Measurements from ENCODE around the gene TEX28. TPM values are rescaled to one million over a fixed set of nuclear protein-coding genes. Genes with fewer than 3 reads are reported as not detected.
"Not testable (repeated sequence)": the region's sequence is repeated elsewhere in the genome, so short reads cannot be mapped to it uniquely, and the experiment has no call there.

Gene TEX28
- total and polyA plus RNA-seq, 7 experiments from 2014 or later = not detected

DNA sequence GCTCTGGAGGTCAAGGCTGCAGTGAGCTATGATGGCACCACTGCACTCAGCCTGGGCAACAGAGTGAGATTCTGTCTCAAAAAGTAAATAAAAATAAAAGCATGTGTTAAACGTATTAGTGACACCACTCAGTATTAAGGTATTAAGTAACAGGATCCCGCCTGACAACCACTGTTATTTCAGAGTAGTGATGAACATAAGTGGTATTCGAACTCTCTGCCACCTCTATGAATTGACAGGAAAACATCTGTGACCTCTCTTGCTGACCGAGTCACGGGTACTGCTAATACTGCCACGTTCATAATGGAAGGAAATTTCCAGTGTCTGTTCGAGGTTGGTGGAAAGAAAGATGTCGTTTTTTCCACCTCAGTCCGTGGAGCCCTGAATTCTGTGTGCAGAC, 68.2 kb downstream of the TEX28 start:
- H3K27ac Mint-ChIP-seq; ATAC-seq; DNase-seq; H3K4me1 Mint-ChIP-seq; H3K4me3 Mint-ChIP-seq; H3K27ac ChIP-seq (ENCODE audit: low read depth, low read length); H3K4me3 ChIP-seq (ENCODE audit: low read length); H3K36me3 ChIP-seq (ENCODE audit: control insufficient read depth in 2 of 3, insufficient read depth in 3 of 3, low read length in 3 of 3); H3K27me3 Mint-ChIP-seq; CTCF ChIA-PET; H3K4me1 ChIP-seq (ENCODE audit: control insufficient read depth in 2 of 2, insufficient read depth in 2 of 2, low read length in 2 of 2); intact Hi-C loops (cut with micrococcal nuclease); H3K27me3 ChIP-seq (ENCODE audit: control insufficient read depth in 2 of 2, insufficient read depth in 2 of 2, low read length in 2 of 2); H3K9me3 Mint-ChIP-seq; POLR2A ChIA-PET; H3K36me3 Mint-ChIP-seq; H3K9me3 ChIP-seq (ENCODE audit: control insufficient read depth in 2 of 3, low read length in 3 of 3): not testable (repeated sequence)

DNA sequence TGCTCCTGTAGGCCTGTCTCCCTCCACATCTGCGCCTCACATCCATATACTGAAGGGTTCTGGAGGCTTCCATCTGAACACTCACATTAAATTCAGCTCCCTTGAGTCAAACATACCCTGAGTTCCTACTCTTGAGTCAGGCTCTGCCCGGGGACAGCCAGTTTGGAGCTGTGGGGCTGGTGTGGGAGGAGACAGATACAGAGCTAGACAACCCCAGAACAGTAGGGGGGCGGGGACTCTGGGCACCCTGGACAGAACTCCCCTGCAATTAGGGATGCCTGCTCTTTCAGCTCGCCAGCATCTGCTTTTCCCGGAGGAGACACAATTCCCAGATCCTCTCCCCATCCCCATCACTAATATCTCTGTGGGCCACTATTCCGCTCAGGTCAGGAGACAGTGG, 69.6 kb downstream of the TEX28 start:
- H3K4me3 Mint-ChIP-seq; H3K36me3 ChIP-seq (ENCODE audit: control insufficient read depth in 2 of 3, insufficient read depth in 3 of 3, low read length in 3 of 3); H3K9me3 Mint-ChIP-seq; H3K4me1 Mint-ChIP-seq; H3K9me3 ChIP-seq (ENCODE audit: control insufficient read depth in 2 of 3, low read length in 3 of 3); H3K27ac Mint-ChIP-seq; H3K27me3 Mint-ChIP-seq; H3K4me1 ChIP-seq (ENCODE audit: control insufficient read depth in 2 of 2, insufficient read depth in 2 of 2, low read length in 2 of 2); intact Hi-C loops (cut with micrococcal nuclease); DNase-seq; H3K27ac ChIP-seq (ENCODE audit: low read depth, low read length); H3K36me3 Mint-ChIP-seq; POLR2A ChIA-PET; ATAC-seq; H3K27me3 ChIP-seq (ENCODE audit: control insufficient read depth in 2 of 2, insufficient read depth in 2 of 2, low read length in 2 of 2); H3K4me3 ChIP-seq (ENCODE audit: low read length); CTCF ChIA-PET: not testable (repeated sequence)

Other genes with a start within 250 kb of the TEX28 start
- gene MECP2, start 197.4 kb downstream of the TEX28 start, total RNA-seq = 100 to 1,000 TPM in 3 of 5 experiments, 10 to 100 TPM in 2; 72.7 to 155 (median 103) TPM
- gene MECP2, start 197.4 kb downstream of the TEX28 start, polyA plus RNA-seq = 10 to 100 TPM; 12.1 to 22.5 TPM
- gene OPN1LW, start 150.9 kb downstream of the TEX28 start, total RNA-seq = not detected
- not detected for gene OPN1LW, start 150.9 kb downstream of the TEX28 start, polyA plus RNA-seq
- not detected for gene OPN1MW, start 112.5 kb downstream of the TEX28 start, total RNA-seq
- gene OPN1MW, start 112.5 kb downstream of the TEX28 start, polyA plus RNA-seq = not detected
- gene OPN1MW2, start 75.4 kb downstream of the TEX28 start, total RNA-seq = not detected
- gene OPN1MW2, start 75.4 kb downstream of the TEX28 start, polyA plus RNA-seq = not detected
- gene OPN1MW3, start 37.5 kb downstream of the TEX28 start, total RNA-seq = not detected
- gene OPN1MW3, start 37.5 kb downstream of the TEX28 start, polyA plus RNA-seq = not detected
- gene TKTL1, start 671 bp upstream of the TEX28 start, total RNA-seq = 1 to 10 TPM in 4 of 5 experiments, under 1 TPM in 1; 0.58 to 4.7 (median 3.2) TPM
- gene TKTL1, start 671 bp upstream of the TEX28 start, polyA plus RNA-seq = 10 to 100 TPM; 35.7 to 47.7 TPM
- gene FLNA, start 79.5 kb upstream of the TEX28 start, total RNA-seq = 1,000 to 10,000 TPM in 2 of 5 experiments, 100 to 1,000 TPM in 3; 440 to 1,423 (median 604) TPM
- gene FLNA, start 79.5 kb upstream of the TEX28 start, polyA plus RNA-seq = 100 to 1,000 TPM in 1 of 2 donors, 10 to 100 TPM in 1; 96.0 to 333 TPM
- 100 to 1,000 TPM in 2 of 5 experiments, 10 to 100 TPM in 3; 53.5 to 141 (median 89.9) TPM for gene EMD, start 84.2 kb upstream of the TEX28 start, total RNA-seq
- 10 to 100 TPM; 31.5 to 34.6 TPM for gene EMD, start 84.2 kb upstream of the TEX28 start, polyA plus RNA-seq
- 1,000 to 10,000 TPM; 2,926 to 5,130 (median 5,063) TPM for gene RPL10, start 103.3 kb upstream of the TEX28 start, total RNA-seq
- 1,000 to 10,000 TPM; 6,302 to 7,439 TPM for gene RPL10, start 103.3 kb upstream of the TEX28 start, polyA plus RNA-seq
- gene DNASE1L1, start 114.1 kb upstream of the TEX28 start, total RNA-seq = 10 to 100 TPM; 18.4 to 31.1 (median 21.7) TPM
- gene DNASE1L1, start 114.1 kb upstream of the TEX28 start, polyA plus RNA-seq = 10 to 100 TPM; 11.1 to 19.6 TPM
- gene TAFAZZIN, start 116.4 kb upstream of the TEX28 start, total RNA-seq = 100 to 1,000 TPM in 3 of 5 experiments, 10 to 100 TPM in 2; 90.9 to 130 (median 108) TPM
- 10 to 100 TPM; 40.4 to 46.4 TPM for gene TAFAZZIN, start 116.4 kb upstream of the TEX28 start, polyA plus RNA-seq
- 10 to 100 TPM; 37.8 to 63.3 (median 51.1) TPM for gene ATP6AP1, start 133.6 kb upstream of the TEX28 start, total RNA-seq
- 100 to 1,000 TPM; 100 to 118 TPM for gene ATP6AP1, start 133.6 kb upstream of the TEX28 start, polyA plus RNA-seq
- 100 to 1,000 TPM; 106 to 174 (median 140) TPM for gene GDI1, start 142.0 kb upstream of the TEX28 start, total RNA-seq
- gene GDI1, start 142.0 kb upstream of the TEX28 start, polyA plus RNA-seq = 10 to 100 TPM; 18.8 to 28.6 TPM
- 10 to 100 TPM; 47.2 to 76.5 (median 49.3) TPM for gene FAM50A, start 149.0 kb upstream of the TEX28 start, total RNA-seq
- gene FAM50A, start 149.0 kb upstream of the TEX28 start, polyA plus RNA-seq = 10 to 100 TPM; 19.9 to 40.7 TPM
- gene PLXNA3, start 163.2 kb upstream of the TEX28 start, total RNA-seq = 10 to 100 TPM; 32.9 to 45.7 (median 43.3) TPM
- 1 to 10 TPM in 1 of 2 donors, under 1 TPM in 1; 0.93 to 1.2 TPM for gene PLXNA3, start 163.2 kb upstream of the TEX28 start, polyA plus RNA-seq
- 10 to 100 TPM; 11.6 to 57.0 (median 20.4) TPM for gene LAGE3, start 184.2 kb upstream of the TEX28 start, total RNA-seq
- gene LAGE3, start 184.2 kb upstream of the TEX28 start, polyA plus RNA-seq = 10 to 100 TPM; 78.1 to 85.1 TPM
- 10 to 100 TPM in 4 of 5 experiments, 1 to 10 TPM in 1; 9.2 to 41.5 (median 32.5) TPM for gene UBL4A, start 191.5 kb upstream of the TEX28 start, total RNA-seq
- gene UBL4A, start 191.5 kb upstream of the TEX28 start, polyA plus RNA-seq = 10 to 100 TPM; 46.0 to 65.7 TPM
- 10 to 100 TPM; 11.7 to 22.7 (median 19.0) TPM for gene SLC10A3, start 195.5 kb upstream of the TEX28 start, total RNA-seq
- gene SLC10A3, start 195.5 kb upstream of the TEX28 start, polyA plus RNA-seq = 10 to 100 TPM; 35.0 to 58.7 TPM
- 10 to 100 TPM; 37.6 to 63.7 (median 50.9) TPM for gene FAM3A, start 221.1 kb upstream of the TEX28 start, total RNA-seq
- gene FAM3A, start 221.1 kb upstream of the TEX28 start, polyA plus RNA-seq = 10 to 100 TPM; 22.2 to 31.1 TPM